C4-2B (cell line): ENCODE data around the gene UBASH3B.

Experiments used
- H3K27ac ChIP-seq: fragments of 450-650 bp; 2 replicates; pipeline ENCODE4 v1.5.1; 2017
- CTCF ChIP-seq: fragments of 450-650 bp; conservative IDR thresholded peaks from 2 replicates; pipeline ENCODE4 v1.5.1; 2017; ENCODE audit warnings: mild to moderate bottlenecking
- ZFX ChIP-seq: fragments of 450-650 bp; IDR thresholded peaks from 2 replicates; pipeline ENCODE4 v1.6.1; 2017

The UBASH3B gene

GRCh38 chr11:122734848-122735496 lies 79.5 kb downstream of the UBASH3B start:
- no peak for TF ChIP-seq ZFX
- no peak overlapping the region for H3K27ac ChIP-seq

DNA sequence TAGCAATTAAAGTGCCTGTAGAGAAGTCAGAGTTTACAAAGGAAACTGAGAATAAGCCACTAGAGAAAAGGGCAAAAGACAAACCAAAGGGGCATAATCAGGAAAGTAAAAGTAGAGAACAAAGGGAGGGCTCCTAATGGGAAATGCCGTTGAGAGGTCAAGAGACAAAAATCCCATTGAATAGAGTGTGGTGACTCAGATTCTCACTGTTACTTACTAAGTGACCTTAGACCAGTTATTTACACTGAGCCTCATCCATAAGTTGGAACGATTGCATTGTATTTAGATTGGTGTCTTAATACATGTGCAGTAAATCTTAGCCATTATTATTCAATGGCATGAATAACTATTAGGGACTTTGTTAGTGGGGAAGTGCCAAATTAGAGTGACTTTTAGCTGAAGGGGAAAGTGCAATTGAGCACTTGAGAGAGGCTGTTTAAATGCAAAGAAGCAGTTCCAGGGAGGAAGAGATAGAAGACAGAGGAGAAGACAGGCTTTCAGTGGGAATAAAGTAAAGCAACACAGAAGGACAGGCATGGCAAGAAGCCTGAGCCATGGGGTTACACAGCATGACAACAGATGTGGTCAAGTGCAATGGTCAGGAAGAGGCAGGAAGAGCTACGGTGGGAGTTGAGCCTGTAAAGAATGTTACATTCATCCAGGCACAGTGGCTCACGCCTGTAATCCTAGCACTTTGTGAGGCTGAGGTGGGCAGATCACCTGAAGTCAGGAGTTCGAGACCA lies 82.6 kb downstream of the UBASH3B start:
- TF ChIP-seq ZFX (no peak), CTCF (no peak)
- H3K27ac ChIP-seq = no peak overlapping the region

- no peak overlapping the region for H3K27ac ChIP-seq
Observed at GRCh38 chr11:122741613-122742300, 86.2 kb downstream of the UBASH3B start.

DNA sequence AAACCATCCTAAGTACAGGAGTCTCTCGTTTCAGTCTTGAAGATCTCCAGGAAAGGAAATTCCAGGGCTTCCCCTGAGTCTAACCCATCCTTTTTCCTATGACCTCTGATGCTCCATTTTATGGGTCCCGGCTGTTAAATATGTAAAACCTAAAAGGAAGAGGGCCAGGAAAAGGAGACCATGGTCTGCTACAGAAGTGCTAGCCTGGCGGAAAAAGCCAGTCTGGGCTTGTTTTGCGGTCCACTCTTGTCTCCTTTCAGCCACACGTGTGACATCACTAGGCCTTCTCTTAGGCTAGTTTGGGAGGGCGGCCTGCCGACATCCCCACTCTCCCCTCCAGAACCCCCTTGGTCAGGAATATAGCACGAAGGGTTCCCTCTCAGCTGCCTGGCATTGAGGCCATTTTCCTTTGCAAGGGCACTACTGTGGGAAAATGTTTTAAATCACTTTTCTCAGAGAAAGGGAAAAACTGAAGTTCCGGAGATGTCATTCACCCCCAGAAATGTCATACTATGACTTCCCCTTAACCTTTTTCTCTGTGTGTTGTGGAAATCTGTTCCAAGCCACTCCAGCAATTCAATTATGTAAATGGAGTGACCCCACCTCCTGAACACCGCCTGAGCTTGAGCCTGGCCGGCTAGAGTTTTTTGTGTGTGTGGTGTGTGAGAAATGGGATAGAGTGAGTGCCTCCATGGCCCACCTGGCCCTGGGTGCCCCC lies 86.9 kb downstream of the UBASH3B start:
- no peak overlapping the region for H3K27ac ChIP-seq
- no peak for TF ChIP-seq ZFX
- no peak for TF ChIP-seq CTCF

More at GRCh38 chr11:122741613-122742300, 86.2 kb downstream of the UBASH3B start:
- TF ChIP-seq ZFX = no peak
- no peak for TF ChIP-seq CTCF

GRCh38 chr11:122743097-122743741 lies 87.7 kb downstream of the UBASH3B start:
- no peak for TF ChIP-seq ZFX
- no peak for TF ChIP-seq CTCF
- H3K27ac ChIP-seq = no peak overlapping the region

- H3K27ac ChIP-seq = no peak overlapping the region
- no peak for TF ChIP-seq ZFX
- no peak for TF ChIP-seq CTCF
Observed at GRCh38 chr11:122743949-122744348, 88.4 kb downstream of the UBASH3B start.

GRCh38 chr11:122744357-122744756 lies 88.8 kb downstream of the UBASH3B start:
- H3K27ac ChIP-seq = no peak overlapping the region

More at GRCh38 chr11:122744357-122744756, 88.8 kb downstream of the UBASH3B start:
- TF ChIP-seq ZFX (no peak), CTCF (no peak)
